Naive thymus-derived CD4-positive, alpha-beta T cell (primary cell): ENCODE measurements around the gene OS9. TPM values are rescaled to one million over a fixed set of nuclear protein-coding genes. Genes with fewer than 3 reads are reported as not detected.
"Not testable (repeated sequence)": the region's sequence is repeated elsewhere in the genome, so short reads cannot be mapped to it uniquely, and the experiment has no call there.

ENCODE experiments used
- ATAC-seq: fragments of 150-1000 bp; cut with Tn5 transposase; 2 replicates; pipeline ENCODE4 v1.10.0; 2021; ENCODE audit warnings: mild to moderate bottlenecking, moderate library complexity
- CTCF ChIA-PET: fragments of 350-600 bp; sonication (Branson Sonifier 250); formaldehyde crosslinking; loops from one replicate; lab custom pipeline; 2021; ENCODE audit warnings: antibody characterized with exemption; lab: Charles Lee
- POLR2A ChIA-PET: fragments of 350-600 bp; sonication (Branson Sonifier 250); formaldehyde crosslinking; loops from one replicate; lab custom pipeline; 2021; ENCODE audit warnings: antibody characterized with exemption, inconsistent platforms; lab: Charles Lee
- DNase-seq, 9 donors: peaks; one replicate each; pipeline versions ENCODE4 v3.0.0 to v3.0.0-alpha.2; 2020 to 2022; ENCODE audit warnings: mixed read lengths in 1 of 9
- H3K27ac ChIP-seq: one replicate; pipeline ENCODE4 v1.7.0; 2013; ENCODE audit warnings: mild to moderate bottlenecking, low read depth, low read length, moderate library complexity
- H3K27me3 ChIP-seq, 2 donors: one replicate each; pipeline ENCODE4 v1.7.0; 2013; ENCODE audit warnings: low read length in 2 of 2, mild to moderate bottlenecking in 2 of 2, moderate library complexity in 2 of 2; ENCODE audit not compliant: control insufficient read depth in 2 of 2, insufficient read depth in 2 of 2
- H3K36me3 ChIP-seq, 3 experiments: 1 replicate in 2 of 3; 2 replicates in 1 of 3; pipeline ENCODE4 v1.7.0; 2013; ENCODE audit warnings: low read length in 3 of 3, mild to moderate bottlenecking in 3 of 3, moderate library complexity in 1 of 3; ENCODE audit not compliant: insufficient read depth in 3 of 3, control insufficient read depth in 2 of 3
- H3K4me1 ChIP-seq, 2 donors: one replicate each; pipeline ENCODE4 v1.7.0; 2013; ENCODE audit warnings: low read length in 2 of 2, mild to moderate bottlenecking in 2 of 2, moderate library complexity in 1 of 2; ENCODE audit not compliant: control insufficient read depth in 2 of 2, insufficient read depth in 2 of 2
- H3K4me3 ChIP-seq: 2 replicates; pipeline ENCODE4 v1.7.0; 2013; ENCODE audit warnings: mild to moderate bottlenecking, low read length
- H3K9me3 ChIP-seq, 3 experiments: 1 replicate in 2 of 3; 2 replicates in 1 of 3; pipeline ENCODE4 v1.7.0; 2013; ENCODE audit warnings: low read length in 3 of 3; ENCODE audit not compliant: control insufficient read depth in 2 of 3
- H3K27ac Mint-ChIP-seq, 9 donors: one replicate each; pipeline ENCODE4 v1.8.0; 2020 to 2022; ENCODE audit warnings: mixed read lengths in 9 of 9, mild to moderate bottlenecking in 8 of 9, moderate library complexity in 5 of 9, inconsistent platforms in 2 of 9
- H3K27me3 Mint-ChIP-seq, 5 donors: one replicate each; pipeline ENCODE4 v1.8.0; 2021 to 2022; ENCODE audit warnings: mixed read lengths in 5 of 5, mild to moderate bottlenecking in 1 of 5
- H3K36me3 Mint-ChIP-seq, 5 donors: one replicate each; pipeline ENCODE4 v1.8.0; 2020 to 2022; ENCODE audit warnings: mixed read lengths in 5 of 5, mild to moderate bottlenecking in 3 of 5, inconsistent platforms in 1 of 5
- H3K4me1 Mint-ChIP-seq, 7 donors: one replicate each; pipeline ENCODE4 v1.8.0; 2020 to 2022; ENCODE audit warnings: mixed read lengths in 7 of 7, mild to moderate bottlenecking in 3 of 7, inconsistent platforms in 1 of 7
- H3K4me3 Mint-ChIP-seq, 10 donors: one replicate each; pipeline ENCODE4 v1.8.0; 2020 to 2022; ENCODE audit warnings: mild to moderate bottlenecking in 10 of 10, mixed read lengths in 10 of 10, moderate library complexity in 6 of 10, inconsistent platforms in 2 of 10
- H3K9me3 Mint-ChIP-seq, 11 donors: one replicate each; pipeline ENCODE4 v1.8.0; 2020 to 2022; ENCODE audit warnings: mixed read lengths in 11 of 11, mild to moderate bottlenecking in 4 of 11, inconsistent platforms in 1 of 11, moderate library complexity in 1 of 11
- intact Hi-C, 2 donors: fragments of 100-400 bp; cut with micrococcal nuclease; formaldehyde crosslinking; loops; one replicate each; pipeline ENCODE4 v1.15.1; 2023
- polyA plus RNA-seq, 2 donors: library from polyadenylated mRNA; unstranded; fragments of 300-500 nt; fragmentation: Illumina TruSeq; gene quantifications; one replicate each; pipeline ENCODE4 v1.2.3, GENCODE V29; 2021
- total RNA-seq, 6 experiments: library from RNA in 5 of 6; stranded (reverse) in 5 of 6; gene quantifications; 1 replicate in 5 of 6; 2 replicates in 1 of 6; pipeline ENCODE4 v1.2.3 and lab custom pipeline; 2021 to 2026

OS9 gene
- total RNA-seq (100 to 1,000 TPM; 139 to 175 (median 171) TPM), polyA plus RNA-seq (10 to 100 TPM; 59.5 to 70.6 TPM), total RNA-seq (lab: John Stamatoyannopoulos, UW) (160 reads per million, percentile 91 among the genes with 10 or more reads in this experiment)

- no peak within 1 kb of the TSS for H3K4me3 Mint-ChIP-seq
- no peaks in the 10 kb centered on the region for H3K9me3 Mint-ChIP-seq
- Histone ChIP-seq H3K36me3 (peaks cover 9 to 34% (median 11%) of the 10 kb centered on the region in 3 experiments), H3K4me1 (peaks cover 10 to 23% of the 10 kb centered on the region in 2 donors), H3K4me3 (peak within 1 kb of the TSS; percentile 92), H3K27me3 (no peaks in the 10 kb centered on the region), H3K9me3 (no peaks in the 10 kb centered on the region), H3K27ac (peak within 1 kb of the TSS; percentile 83)
- CTCF ChIA-PET = interaction anchor here (1.0 to 1.3 kb wide), 2 partner anchors 47 to 111 kb away, joined by 3 to 4 read pairs; no protein-coding TSS in a partner anchor
- peaks cover 6 to 31% (median 25%) of the 10 kb centered on the region in 5 donors for H3K36me3 Mint-ChIP-seq
- intact Hi-C loops = loop anchor here (1.0 to 10.0 kb wide), 13 partner anchors 47 to 263 kb away; partner anchors contain the start of genes ARHGAP9 (in 2 of the 2), ATP23 (in 2 of the 2), B4GALNT1 (in 2 of the 2) and GLI1 (in 2 of the 2)
- H3K27me3 Mint-ChIP-seq = peaks cover 0 to 18% (median 7%) of the 10 kb centered on the region in 5 donors
- DNase-seq (peak; percentile 76 to 99 (median 98)), ATAC-seq (peak; percentile 96)
- peaks cover 2 to 14% (median 7%) of the 10 kb centered on the region in 7 donors for H3K4me1 Mint-ChIP-seq
- POLR2A ChIA-PET = interaction anchor here (0.6 to 1.7 kb wide), 11 partner anchors 9 to 968 kb away, joined by 3 to 4 read pairs (median 3); partner anchors contain the start of genes B4GALNT1, CDK4 and TSPAN31
- H3K27ac Mint-ChIP-seq = no peak within 1 kb of the TSS
These were observed at the start of gene OS9 for GRCh38 chr12:57693659-57694458. TSS of gene OS9 (plus strand) at chr12:57694132. CDS start at chr12:57694162, 30 bp downstream.

- Mint-ChIP-seq H3K9me3 (peaks cover 0 to 15% (median 4%) of the 10 kb centered on the region in 11 donors), H3K27me3 (peaks cover 0 to 11% (median 8%) of the 10 kb centered on the region in 5 donors)
- H3K36me3 Mint-ChIP-seq, H3K27ac ChIP-seq, H3K36me3 ChIP-seq, H3K4me1 Mint-ChIP-seq, H3K4me3 ChIP-seq, DNase-seq, H3K4me3 Mint-ChIP-seq, POLR2A ChIA-PET, H3K9me3 ChIP-seq, ATAC-seq, H3K4me1 ChIP-seq, H3K27me3 ChIP-seq, CTCF ChIA-PET, intact Hi-C loops, H3K27ac Mint-ChIP-seq: not testable (repeated sequence)
These were observed 47.8 kb upstream of the OS9 start for GRCh38 chr12:57645990-57646658.

- H3K27ac ChIP-seq, H3K4me1 ChIP-seq, H3K4me3 Mint-ChIP-seq, intact Hi-C loops, ATAC-seq, H3K4me3 ChIP-seq, H3K9me3 ChIP-seq, H3K36me3 ChIP-seq, POLR2A ChIA-PET, H3K27ac Mint-ChIP-seq, DNase-seq, H3K4me1 Mint-ChIP-seq, H3K27me3 ChIP-seq, H3K36me3 Mint-ChIP-seq, CTCF ChIA-PET: not testable (repeated sequence)
- Mint-ChIP-seq H3K9me3 (peaks cover 0 to 15% (median 4%) of the 10 kb centered on the region in 11 donors), H3K27me3 (peaks cover 0 to 11% (median 5%) of the 10 kb centered on the region in 5 donors)
These were observed 47.3 kb upstream of the OS9 start for GRCh38 chr12:57646659-57647049.

- peaks cover 0 to 6% (median 3%) of the 10 kb centered on the region in 5 donors for H3K27me3 Mint-ChIP-seq
- DNase-seq = no peak
- H3K4me1 Mint-ChIP-seq = no peaks in the 10 kb centered on the region
- CTCF ChIA-PET = no interaction called here
- no peak overlapping the region for H3K27ac ChIP-seq
- intact Hi-C loops = no loop called here
- H3K4me1 ChIP-seq = no peaks in the 10 kb centered on the region
- no peaks in the 10 kb centered on the region for H3K36me3 Mint-ChIP-seq
- H3K36me3 ChIP-seq = no peaks in the 10 kb centered on the region
- no peaks in the 10 kb centered on the region for H3K27me3 ChIP-seq
- no peak overlapping the region for H3K4me3 ChIP-seq
- H3K9me3 ChIP-seq = no peaks in the 10 kb centered on the region
- no peak for ATAC-seq
- peaks cover 0 to 17% (median 6%) of the 10 kb centered on the region in 11 donors for H3K9me3 Mint-ChIP-seq
- POLR2A ChIA-PET = no interaction called here
- no peak overlapping the region for H3K4me3 Mint-ChIP-seq
- H3K27ac Mint-ChIP-seq = no peak overlapping the region
These were observed 39.9 kb upstream of the OS9 start for GRCh38 chr12:57654042-57654441.

GRCh38 chr12:57655541-57656240 lies 38.2 kb upstream of the OS9 start:
- CTCF ChIA-PET = interaction anchor here (0.6 kb wide), 1 partner anchor 123 kb away, joined by 4 read pairs; no protein-coding TSS in a partner anchor
- Mint-ChIP-seq H3K27ac (no peak overlapping the region), H3K4me1 (no peaks in the 10 kb centered on the region), H3K9me3 (peaks cover 0 to 17% (median 6%) of the 10 kb centered on the region in 11 donors), H3K36me3 (no peaks in the 10 kb centered on the region), H3K27me3 (peaks cover 0 to 7% (median 4%) of the 10 kb centered on the region in 5 donors), H3K4me3 (no peak overlapping the region)
- intact Hi-C loops = no loop called here
- POLR2A ChIA-PET = no interaction called here
- Histone ChIP-seq H3K4me3 (no peak overlapping the region), H3K36me3 (no peaks in the 10 kb centered on the region), H3K27ac (no peak overlapping the region), H3K4me1 (no peaks in the 10 kb centered on the region), H3K27me3 (no peaks in the 10 kb centered on the region), H3K9me3 (no peaks in the 10 kb centered on the region)
- DNase-seq = no peak
- ATAC-seq = no peak

- intact Hi-C loops, ATAC-seq, H3K4me3 ChIP-seq, H3K4me1 ChIP-seq, H3K27me3 ChIP-seq, H3K27ac Mint-ChIP-seq, H3K36me3 Mint-ChIP-seq, H3K4me3 Mint-ChIP-seq, DNase-seq, H3K27ac ChIP-seq, H3K27me3 Mint-ChIP-seq, H3K4me1 Mint-ChIP-seq, H3K36me3 ChIP-seq, H3K9me3 ChIP-seq, POLR2A ChIA-PET: not testable (repeated sequence)
- H3K9me3 Mint-ChIP-seq = peaks cover 0 to 22% (median 4%) of the 10 kb centered on the region in 11 donors
- CTCF ChIA-PET = interaction anchor here (0.6 kb wide), 1 partner anchor 249 kb away, joined by 3 read pairs; no protein-coding TSS in a partner anchor
These were observed 37.5 kb upstream of the OS9 start for GRCh38 chr12:57656408-57656807.
